ENCODE measurements around the gene ZPBP2. TPM values are rescaled to one million over a fixed set of nuclear protein-coding genes. Genes with fewer than 3 reads are reported as not detected.

Gene ZPBP2
- total and polyA plus RNA-seq, 2 of the 13 experiments (the other 11 are each of a cell fraction or from before 2014, with no cell fraction given), result not detected

DNA sequence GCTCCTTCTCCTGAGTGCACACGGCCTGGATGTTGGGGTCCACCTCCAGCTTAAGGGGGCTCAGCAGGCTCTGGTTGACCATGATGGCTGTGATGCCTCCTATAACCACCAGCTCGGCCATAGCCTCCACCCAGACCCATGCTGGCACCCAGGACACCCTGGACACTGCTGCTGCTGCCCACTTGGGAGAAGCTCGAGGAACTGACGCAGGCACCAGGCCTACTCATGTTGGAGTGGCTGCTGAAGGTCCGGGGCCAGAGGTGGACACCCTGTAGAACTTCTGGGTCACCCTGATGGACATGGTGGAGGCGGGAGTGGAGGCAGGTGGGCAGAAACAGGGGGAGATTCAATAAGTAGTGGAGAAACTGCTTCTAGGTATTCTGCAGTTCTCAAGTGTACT, 31.9 kb upstream of the ZPBP2 start:
- ATAC-seq (no peak), FAIRE-seq (no peak), DNase-seq (ENCODE audit: low spot score) (no peak)
- in situ Hi-C loops (cut with HindIII; ENCODE audit: extremely low pct_ligation_motif_present, low pct_unique_long_range_greater_than_20kb), result no loop called here
- H4K20me1 ChIP-seq (ENCODE audit: insufficient read depth, low read length), result no peaks in the 10 kb centered on the region
- no peak overlapping the region for H3K9ac ChIP-seq (ENCODE audit: insufficient read depth, low read depth, low read length)
- 0% methylated on average over 2 of the region's 6 CpGs for WGBS (ENCODE audit: low lambda C conversion rate)
- no peaks in the 10 kb centered on the region for H3K79me2 ChIP-seq (ENCODE audit: insufficient read depth, low read length)
- H3K4me1 ChIP-seq (ENCODE audit: insufficient read depth, low read length), result no peaks in the 10 kb centered on the region
- ChIA-PET CTCF (ENCODE audit: low intra/inter-chr PET ratio, low total read pairs) (no interaction called here), POLR2A (no interaction called here)
- no peaks in the 10 kb centered on the region for H3K9me3 ChIP-seq (ENCODE audit: low read length)
- H2AFZ ChIP-seq (ENCODE audit: low read length), result no peak overlapping the region
- no peak overlapping the region for H3K4me2 ChIP-seq (ENCODE audit: low read depth, low read length)
- no TSS peak for BruUV-seq (replicated peaks)
- TF ChIP-seq TP53 (CRISPR knock-in tag; conservative IDR thresholded peaks at IDR 0.05), result no peak
- no peak for TF ChIP-seq JDP2 (CRISPR knock-in tag; IDR thresholded peaks at IDR 0.05; ENCODE audit: borderline replicate concordance)
- no peak for TF ChIP-seq EED (CRISPR knock-in tag; IDR thresholded peaks at IDR 0.05)
- TF ChIP-seq ARNT (IDR thresholded peaks at IDR 0.05), result no peak
- no peak for TF ChIP-seq RBM39 (IDR thresholded peaks at IDR 0.05; ENCODE audit: low read depth, low read length, poor library complexity, severe bottlenecking)
- no peak for TF ChIP-seq ZNF550 (CRISPR knock-in tag; IDR thresholded peaks at IDR 0.05; ENCODE audit: borderline replicate concordance)
- TF ChIP-seq ZMYM3 (CRISPR knock-in tag; IDR thresholded peaks at IDR 0.05), result no peak
- no peak for TF ChIP-seq ZNF614 (CRISPR knock-in tag; IDR thresholded peaks at IDR 0.05; ENCODE audit: borderline replicate concordance)
- TF ChIP-seq YY1 (IDR thresholded peaks at IDR 0.05; ENCODE audit: insufficient read depth, insufficient replicate concordance, low read depth, low read length), result no peak
- no peak for TF ChIP-seq ZNF33B (CRISPR knock-in tag; IDR thresholded peaks at IDR 0.05)
- no peak for TF ChIP-seq MTF2 (CRISPR knock-in tag; IDR thresholded peaks at IDR 0.05; ENCODE audit: borderline replicate concordance)
- no peak for TF ChIP-seq GATAD1 (CRISPR knock-in tag; IDR thresholded peaks at IDR 0.05)
- H3K27me3 ChIP-seq (ENCODE audit: control insufficient read depth in 1 of 2, insufficient read depth in 2 of 2, low read length in 2 of 2), result peaks cover under 1 to 3% of the 10 kb centered on the region in 2 experiments; a peak in 4 of 5 replicates
- H3K4me3 ChIP-seq (replicated peaks in 1 of 3; ENCODE audit: insufficient read depth in 1 of 3, low read depth in 2 of 3, low read length in 3 of 3), result no peak overlapping the region
- intact Hi-C loops (cut with micrococcal nuclease; ENCODE audit: unreplicated experiment), result no loop called here
- H3K27ac ChIP-seq (ENCODE audit: extremely low read length, insufficient read depth, low read length), result no peak overlapping the region
- H3K36me3 ChIP-seq (replicated peaks in 1 of 2; ENCODE audit: control insufficient read depth in 1 of 2, insufficient read depth in 2 of 2, low read length in 2 of 2), result no peaks in the 10 kb centered on the region
